ENCODE data around the gene DCAF8L1. TPM values are rescaled to one million over a fixed set of nuclear protein-coding genes. Genes with fewer than 3 reads are reported as not detected.
A peak's percentile ranks its signal among the peaks of the same experiment; 100 is the strongest.
"Not testable (repeated sequence)": the region's sequence is repeated elsewhere in the genome, so short reads cannot be mapped to it uniquely, and the experiment has no call there.

The DCAF8L1 gene
- total RNA-seq, 8 experiments from 2014 or later = under 0.01 to 0.28 (median 0.14) TPM; not detected in 3

DNA sequence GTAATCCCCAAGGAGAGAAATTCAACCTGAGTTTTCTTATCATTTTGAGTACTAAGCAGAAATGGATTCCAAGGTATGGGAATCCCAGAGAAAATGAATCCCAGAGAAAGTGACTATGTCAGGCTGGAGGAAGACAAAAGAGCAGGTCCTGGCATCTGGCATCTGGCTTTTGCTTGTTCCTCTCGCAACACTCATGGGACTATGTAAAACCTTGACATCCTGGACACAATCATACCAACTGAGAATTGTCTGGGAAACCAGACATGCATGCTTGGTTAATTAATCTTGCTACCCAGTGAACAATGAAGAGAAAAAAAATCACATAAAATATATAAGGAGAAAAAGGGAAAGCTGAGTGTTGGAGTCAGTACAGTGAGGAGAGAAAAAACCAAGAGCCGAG is 12.9 kb downstream of the DCAF8L1 start:
- no peaks in the 10 kb centered on the region for H3K4me1 ChIP-seq (replicated peaks in 1 of 2)
- in situ Hi-C loops (cut with MboI; ENCODE audit: low pct_unique_long_range_greater_than_20kb in 2 of 9, low sequenced_read_pairs in 9 of 9, unreplicated experiment in 9 of 9) = no loop called here
- peak in 3 of 8 experiments; percentile 55 to 96 (median 63) for ATAC-seq (replicated peaks in 6 of 8)
- H3K4me3 ChIP-seq = no peak overlapping the region
- WGBS, 10 experiments = 0 to 69% (median 40%) methylated on average over 1 to 2 of the region's 2 CpGs; no CpG with 5 or more reads in 5 of the 10 experiments
- no peak overlapping the region for H3K27ac ChIP-seq

DNA sequence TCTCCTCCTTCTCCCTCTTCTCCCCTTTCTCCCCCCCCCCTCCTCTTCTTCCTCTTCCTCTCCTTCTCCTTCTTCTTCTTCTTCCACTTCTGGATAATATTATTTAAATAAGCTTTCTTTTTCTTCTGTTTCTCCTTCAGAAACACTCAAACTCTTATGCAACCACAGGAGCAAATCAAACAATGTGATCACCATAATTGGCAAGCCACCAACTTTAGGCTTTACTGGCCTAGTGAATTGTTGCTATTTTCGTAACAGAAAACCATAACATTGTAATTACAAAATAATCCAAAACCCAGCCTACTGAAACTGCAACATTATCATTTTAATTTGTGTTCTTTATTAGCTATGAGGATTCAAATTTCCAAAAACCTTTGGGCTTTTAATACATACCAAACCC is 14.3 kb downstream of the DCAF8L1 start:
- in situ Hi-C loops (cut with MboI; ENCODE audit: low pct_unique_long_range_greater_than_20kb in 2 of 9, low sequenced_read_pairs in 9 of 9, unreplicated experiment in 9 of 9) = no loop called here
- H3K27ac ChIP-seq = no peak overlapping the region
- no peaks in the 10 kb centered on the region for H3K4me1 ChIP-seq (replicated peaks in 1 of 2)
- H3K4me3 ChIP-seq = no peak overlapping the region
- WGBS, 10 experiments = 0 to 100% (median 0%) methylated on average over 1 of the region's 1 CpG; no CpG with 5 or more reads in 5 of the 10 experiments
- peak in 1 of 8 experiments; percentile 66 for ATAC-seq (replicated peaks in 6 of 8)

DNA sequence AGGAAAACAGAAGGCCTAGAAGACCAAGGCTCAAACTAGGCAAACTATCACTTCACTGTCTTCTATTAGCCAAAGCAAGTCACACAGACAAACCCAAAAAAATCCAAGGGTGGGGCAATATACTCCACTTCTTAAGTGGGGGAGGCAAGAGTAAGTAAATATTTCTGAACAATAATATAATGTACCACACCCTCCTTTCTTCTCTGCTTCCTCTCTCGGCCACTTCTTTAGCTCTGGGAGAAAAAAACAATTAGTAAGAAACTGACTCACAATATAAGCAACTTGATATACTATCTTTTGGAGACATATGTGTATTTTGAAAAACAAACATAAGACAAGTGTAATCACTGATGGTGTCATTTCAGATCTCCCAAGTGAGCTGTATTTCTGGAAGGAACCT is 14.8 kb downstream of the DCAF8L1 start:
- peak in 2 of 8 experiments; percentile 30 to 36 for ATAC-seq (replicated peaks in 6 of 8)
- H3K27ac ChIP-seq = no peak overlapping the region
- 14 to 60% (median 57%) methylated on average over 1 of the region's 1 CpG; no CpG with 5 or more reads in 7 of the 10 experiments for WGBS, 10 experiments
- H3K4me3 ChIP-seq = no peak overlapping the region
- in situ Hi-C loops (cut with MboI; ENCODE audit: low pct_unique_long_range_greater_than_20kb in 2 of 9, low sequenced_read_pairs in 9 of 9, unreplicated experiment in 9 of 9) = no loop called here
- no peaks in the 10 kb centered on the region for H3K4me1 ChIP-seq (replicated peaks in 1 of 2)

DNA sequence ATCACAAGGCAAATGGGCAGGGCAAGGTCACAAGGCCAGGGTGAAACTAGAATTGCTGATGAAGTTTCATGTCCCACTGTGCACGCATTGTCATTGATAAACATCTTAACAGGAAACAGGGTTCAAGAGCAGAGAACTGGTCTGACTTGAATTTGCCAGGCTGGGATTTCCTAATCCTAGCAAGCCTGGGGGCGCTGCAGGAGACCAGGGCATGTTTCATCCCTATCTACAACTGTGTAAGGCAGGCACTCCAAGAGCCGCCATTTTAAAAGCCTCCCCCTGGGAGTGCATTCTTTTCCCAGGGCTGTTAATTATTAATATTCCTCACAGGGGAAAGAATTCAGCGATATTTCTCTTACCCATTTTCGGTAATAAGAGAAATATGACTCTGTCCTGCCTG is 15.9 kb downstream of the DCAF8L1 start:
- WGBS, 10 experiments = 17 to 100% (median 40%) methylated on average over 1 to 3 of the region's 5 CpGs; no CpG with 5 or more reads in 3 of the 10 experiments
- H3K4me1 ChIP-seq (replicated peaks in 1 of 2); in situ Hi-C loops (cut with MboI; ENCODE audit: low pct_unique_long_range_greater_than_20kb in 2 of 9, low sequenced_read_pairs in 9 of 9, unreplicated experiment in 9 of 9); H3K4me3 ChIP-seq; H3K27ac ChIP-seq; ATAC-seq (replicated peaks in 6 of 8): not testable (repeated sequence)

DNA sequence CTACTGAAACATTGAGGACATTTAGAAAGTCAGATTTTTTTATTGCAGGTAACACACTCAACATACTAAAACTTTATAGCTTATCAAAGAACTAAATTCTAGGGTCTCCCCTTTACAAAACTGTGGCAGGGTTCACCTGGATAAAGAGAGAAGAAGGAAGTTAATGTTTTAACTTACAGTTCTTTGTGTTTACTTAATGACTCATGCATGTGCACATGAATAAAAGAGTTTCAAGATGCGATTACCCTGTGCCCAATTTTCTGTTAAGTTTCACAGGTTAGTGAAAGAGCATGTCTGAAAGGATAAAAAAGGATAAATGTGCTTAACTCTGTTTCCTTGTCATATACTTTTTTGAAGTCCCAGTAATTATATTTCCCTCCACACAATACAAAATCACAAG is 16.8 kb downstream of the DCAF8L1 start:
- in situ Hi-C loops (cut with MboI; ENCODE audit: low pct_unique_long_range_greater_than_20kb in 2 of 9, low sequenced_read_pairs in 9 of 9, unreplicated experiment in 9 of 9) = no loop called here
- 0 to 40% (median 35%) methylated on average over 1 of the region's 1 CpG; no CpG with 5 or more reads in 6 of the 10 experiments for WGBS, 10 experiments
- ATAC-seq (replicated peaks in 6 of 8) = no peak
- H3K27ac ChIP-seq = no peak overlapping the region
- H3K4me1 ChIP-seq (replicated peaks in 1 of 2) = no peaks in the 10 kb centered on the region
- no peak overlapping the region for H3K4me3 ChIP-seq

DNA sequence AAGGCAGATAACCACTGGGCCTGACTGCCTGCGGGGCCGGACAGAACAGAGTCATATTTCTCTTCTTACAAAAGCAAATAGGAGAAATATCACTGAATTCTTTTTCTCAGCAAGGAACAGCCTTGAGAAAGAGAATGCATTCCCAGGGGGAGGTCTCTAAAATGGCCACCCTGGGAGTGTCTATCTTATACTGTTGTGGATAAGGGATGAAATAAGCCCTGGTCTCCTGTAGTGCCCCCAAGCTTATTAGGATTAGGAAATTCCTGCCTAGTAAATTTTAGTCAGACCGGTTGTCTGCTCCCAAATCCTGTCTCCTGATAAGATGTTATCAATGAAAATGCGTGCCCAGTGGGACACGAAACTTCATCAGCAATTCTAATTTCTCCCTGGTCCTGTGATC is 20.8 kb downstream of the DCAF8L1 start:
- in situ Hi-C loops (cut with MboI; ENCODE audit: low pct_unique_long_range_greater_than_20kb in 2 of 9, low sequenced_read_pairs in 9 of 9, unreplicated experiment in 9 of 9); H3K4me3 ChIP-seq; H3K4me1 ChIP-seq (replicated peaks in 1 of 2); ATAC-seq (replicated peaks in 6 of 8); H3K27ac ChIP-seq: not testable (repeated sequence)
- 20 to 81% (median 37%) methylated on average over 1 to 4 of the region's 5 CpGs; no CpG with 5 or more reads in 7 of the 10 experiments for WGBS, 10 experiments

DNA sequence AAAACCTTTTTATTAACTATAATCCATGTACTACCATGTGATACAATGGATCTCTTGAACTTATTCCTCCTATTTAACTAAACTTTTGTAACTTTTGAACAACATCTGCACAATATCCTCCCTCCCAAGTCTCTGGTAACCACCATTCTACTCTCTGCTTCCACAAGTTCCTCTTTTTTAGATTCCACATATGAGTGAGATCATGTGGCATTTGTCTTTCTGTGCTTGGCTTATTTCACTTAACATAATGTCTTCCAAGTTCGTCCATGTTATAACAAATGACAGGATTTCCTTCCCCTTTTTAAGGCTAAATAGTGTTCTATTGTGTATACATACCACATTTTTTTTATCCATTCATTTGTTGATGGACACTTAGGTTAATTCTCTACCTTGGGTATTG is 28.1 kb downstream of the DCAF8L1 start:
- 0 to 100% (median 33%) methylated on average over 1 of the region's 1 CpG; no CpG with 5 or more reads in 5 of the 10 experiments for WGBS, 10 experiments
- no peak for ATAC-seq (replicated peaks in 6 of 8)
- in situ Hi-C loops (cut with MboI; ENCODE audit: low pct_unique_long_range_greater_than_20kb in 2 of 9, low sequenced_read_pairs in 9 of 9, unreplicated experiment in 9 of 9) = no loop called here
- Histone ChIP-seq H3K27ac (no peak overlapping the region), H3K4me1 (replicated peaks in 1 of 2) (no peaks in the 10 kb centered on the region), H3K4me3 (no peak overlapping the region)

DNA sequence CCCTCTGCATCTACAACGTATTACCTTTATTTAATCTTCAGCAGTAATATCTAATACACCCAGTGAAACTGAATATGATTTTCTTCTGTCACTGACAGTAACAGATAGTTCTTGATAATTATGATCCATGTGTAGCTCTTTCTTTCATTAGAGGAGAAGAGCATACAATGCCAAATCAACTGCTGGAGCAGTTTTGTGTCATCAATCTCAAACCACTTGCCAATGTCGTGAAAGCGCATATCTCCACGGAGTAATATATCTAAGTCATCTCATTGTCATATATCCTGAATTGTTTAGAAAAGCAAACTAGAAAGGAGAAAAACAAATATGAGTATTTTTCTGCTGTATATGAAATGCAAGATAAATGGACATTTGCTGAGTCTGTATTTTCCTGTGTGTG is 47.9 kb downstream of the DCAF8L1 start:
- Histone ChIP-seq H3K4me1 (replicated peaks in 1 of 2) (peaks cover 0 to 2% of the 10 kb centered on the region in 2 donors), H3K27ac (no peak overlapping the region), H3K4me3 (no peak overlapping the region)
- WGBS, 10 experiments = 5 to 83% (median 53%) methylated on average over 1 to 4 of the region's 4 CpGs; no CpG with 5 or more reads in 2 of the 10 experiments
- in situ Hi-C loops (cut with MboI; ENCODE audit: low pct_unique_long_range_greater_than_20kb in 2 of 9, low sequenced_read_pairs in 9 of 9, unreplicated experiment in 9 of 9) = no loop called here
- ATAC-seq (replicated peaks in 6 of 8) = peak in 2 of 8 experiments; percentile 47 to 54

Other genes starting within 250 kb of the DCAF8L1 start
- gene MAGEB10, start 173.5 kb downstream of the DCAF8L1 start, total RNA-seq = under 1 TPM in 2 of 8 experiments, not detected in 6; 0.21 to 0.33 TPM